ENCODE results near the gene ZNF669.

ZNF669 gene

DNA sequence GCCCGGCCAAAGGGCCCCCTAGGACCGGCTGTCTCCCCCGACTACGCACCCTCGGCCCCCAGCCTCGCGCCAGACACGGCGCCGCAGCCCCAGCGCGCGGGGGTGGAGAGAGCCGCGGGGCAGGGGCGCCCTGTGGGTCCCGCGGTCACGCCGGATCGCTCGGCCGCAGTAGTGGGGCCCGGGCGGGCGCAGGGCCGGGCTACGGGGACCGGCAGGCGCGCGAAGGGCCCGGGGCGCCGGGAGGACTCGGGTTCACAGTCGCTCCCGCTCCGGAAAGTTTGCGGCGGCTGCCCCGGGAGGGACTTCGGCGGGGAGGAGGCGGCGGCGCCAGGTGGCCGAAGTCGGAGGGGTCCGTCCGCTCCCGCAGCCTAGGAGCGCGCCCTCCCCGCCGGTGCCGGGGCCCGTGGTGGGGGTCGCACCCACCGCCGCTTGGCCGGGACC, 7.1 kb upstream of the ZNF669 start:
- DNase-seq (ENCODE audit: low read depth in 2 of 2), result no peak

DNA sequence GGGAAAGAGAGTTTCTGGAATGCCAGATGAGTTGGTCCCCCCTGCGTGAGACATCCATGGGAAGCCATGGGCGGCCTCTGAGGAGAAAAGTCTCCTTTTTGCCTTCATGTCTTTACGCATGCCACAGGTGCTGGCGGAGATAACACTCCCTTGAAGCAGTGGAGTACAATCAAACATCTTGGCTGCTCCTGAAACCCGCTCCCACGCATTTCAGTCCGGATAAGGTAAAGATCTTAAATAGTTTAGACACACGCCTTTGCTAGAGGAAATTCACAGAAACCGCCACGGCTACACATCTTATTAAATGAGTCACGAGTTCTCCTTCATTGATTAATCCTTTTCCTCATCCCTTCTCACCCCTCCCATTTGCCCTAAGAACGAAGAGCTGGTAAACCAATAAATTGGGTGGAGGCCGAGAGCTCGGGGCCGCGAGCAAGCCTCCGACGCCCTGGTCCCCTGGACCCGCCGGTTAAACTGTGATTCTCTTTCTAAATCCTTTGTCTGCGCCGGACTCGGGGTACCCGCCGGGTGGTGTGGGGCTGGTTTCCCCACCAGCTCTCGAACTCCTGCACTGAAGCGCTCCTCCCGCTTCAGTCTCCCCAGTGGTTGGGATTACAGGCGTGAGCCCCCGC, 6.6 kb upstream of the ZNF669 start:
- peak in 1 of 2 experiments; percentile 29 for DNase-seq (ENCODE audit: low read depth in 2 of 2)

DNA sequence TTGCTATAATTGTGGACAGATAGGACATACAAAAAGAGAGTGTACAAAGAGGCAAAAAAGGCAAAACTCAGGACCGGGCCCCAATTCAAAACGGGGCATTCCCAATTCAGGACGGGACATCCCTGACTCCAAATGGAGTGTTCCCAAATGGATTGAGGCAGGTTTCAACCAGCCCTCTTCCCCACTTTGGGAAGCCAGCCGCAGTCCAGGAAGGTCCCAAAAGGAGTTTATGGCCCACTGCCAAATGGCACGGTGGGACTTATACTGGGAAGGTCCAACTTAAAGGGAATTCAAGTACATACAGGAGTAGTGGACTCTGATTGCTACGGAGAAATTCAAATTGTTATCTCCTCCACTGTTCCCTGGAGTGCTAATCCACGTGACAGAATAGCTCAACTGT, 3.5 kb upstream of the ZNF669 start:
- DNase-seq (ENCODE audit: low read depth in 2 of 2), result no peak

DNA sequence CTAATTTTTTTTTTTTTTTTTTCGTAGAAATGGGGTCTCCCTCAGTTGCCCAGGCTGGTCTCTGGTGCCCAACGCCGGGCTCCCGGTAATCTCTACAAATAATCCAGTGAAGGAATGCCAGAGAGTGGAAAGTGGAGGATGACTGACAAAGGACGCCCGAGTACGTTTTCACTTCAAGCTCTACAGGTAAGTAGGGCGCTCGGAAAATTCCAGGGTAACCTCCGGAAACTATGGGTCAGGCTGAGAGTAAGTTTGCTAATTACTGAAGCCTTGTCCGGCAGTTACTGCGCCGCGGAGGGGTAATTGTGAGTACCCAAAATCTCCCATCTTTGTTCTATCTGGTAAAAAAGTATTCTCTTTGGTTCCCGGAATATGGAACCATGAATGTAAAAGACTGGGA, 1.8 kb upstream of the ZNF669 start:
- DNase-seq (ENCODE audit: low read depth in 2 of 2), result no peak

DNA sequence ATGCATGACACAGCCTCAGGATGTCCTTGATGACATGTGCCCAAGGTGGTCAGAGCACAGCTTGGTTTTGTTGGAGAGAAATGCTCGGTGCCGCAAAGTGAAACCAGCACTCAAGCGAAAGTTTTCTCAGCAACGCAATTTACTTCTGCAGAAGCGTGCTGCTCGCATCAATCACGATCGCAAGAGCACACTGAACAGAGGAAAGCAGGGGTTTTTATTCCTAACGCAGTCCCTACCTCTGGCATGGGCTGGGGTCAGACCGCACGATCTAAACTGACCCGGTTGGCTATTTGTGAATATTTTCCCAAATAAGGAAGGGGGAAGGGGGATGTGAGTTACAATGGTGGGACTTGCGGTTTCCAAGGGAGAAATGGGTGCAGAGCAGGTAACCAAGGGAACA, 809 bp upstream of the ZNF669 start:
- no peak for DNase-seq (ENCODE audit: low read depth in 2 of 2)

DNA sequence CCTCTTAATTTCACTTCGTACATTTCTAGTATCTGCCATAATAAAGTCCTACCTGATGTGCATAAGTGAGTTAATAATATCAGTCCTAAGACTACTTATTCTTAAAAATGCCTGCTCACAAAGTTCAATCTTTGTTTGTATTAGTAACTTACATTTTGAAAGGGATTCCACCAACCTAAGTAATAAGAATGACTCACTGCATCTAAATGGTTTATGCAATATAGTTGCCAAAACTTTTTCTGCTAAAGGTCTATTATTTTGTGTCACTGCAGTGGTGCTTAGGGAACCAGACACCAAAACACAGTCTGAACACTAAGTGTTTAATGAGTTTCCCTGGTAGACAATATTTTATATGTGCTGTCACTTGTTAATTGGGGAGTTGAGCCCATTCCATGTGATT, 1.8 kb downstream of the ZNF669 start:
- no peak for DNase-seq (ENCODE audit: low read depth in 2 of 2)

DNA sequence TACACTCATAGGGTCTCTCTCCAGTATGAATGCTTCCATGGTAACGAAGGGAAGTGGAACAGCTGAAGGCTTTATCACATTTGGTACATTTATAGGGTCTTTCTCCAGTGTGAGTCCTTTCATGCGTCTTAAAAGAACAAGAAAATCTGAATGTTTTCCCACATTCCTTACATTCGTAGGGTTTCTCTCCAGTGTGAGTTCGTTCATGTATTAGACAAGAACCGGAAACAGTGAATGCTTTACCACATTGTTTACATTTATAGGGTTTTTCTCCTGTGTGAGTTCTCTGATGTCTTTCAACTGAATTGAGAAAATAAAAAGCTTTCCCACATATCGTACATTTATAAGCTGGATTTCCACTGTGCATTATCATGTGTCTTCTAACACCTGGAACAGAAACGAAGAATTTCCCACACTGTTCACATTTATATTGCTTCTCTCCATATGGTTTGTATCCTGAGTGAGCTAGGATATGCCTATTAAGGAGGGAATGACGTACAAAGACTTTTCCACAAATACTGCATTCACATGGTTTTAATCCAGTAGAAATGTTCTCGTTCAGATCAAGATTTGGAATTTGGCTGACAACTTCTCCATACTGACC, 3.4 kb downstream of the ZNF669 start:
- DNase-seq (ENCODE audit: low read depth in 2 of 2), result no peak

DNA sequence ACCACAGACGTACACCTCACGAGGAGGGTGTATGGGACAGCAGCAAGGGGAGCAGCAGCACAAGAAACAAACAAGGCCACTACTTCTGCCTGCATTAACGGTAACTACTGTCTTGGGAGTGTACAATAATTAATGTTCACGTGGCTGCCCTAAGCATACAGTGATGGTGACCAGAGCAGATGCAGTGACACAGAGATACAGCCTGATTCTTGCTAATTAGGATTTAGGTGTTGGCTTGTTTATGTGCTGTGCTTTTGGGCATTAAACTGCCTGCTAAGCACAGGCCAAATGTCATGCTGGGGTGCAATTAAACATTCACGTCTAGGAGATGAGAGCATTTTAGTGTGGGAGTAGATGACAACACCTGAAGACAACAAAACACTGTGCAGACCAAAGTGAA, 7.2 kb downstream of the ZNF669 start:
- DNase-seq (ENCODE audit: low read depth in 2 of 2), result no peak

DNA sequence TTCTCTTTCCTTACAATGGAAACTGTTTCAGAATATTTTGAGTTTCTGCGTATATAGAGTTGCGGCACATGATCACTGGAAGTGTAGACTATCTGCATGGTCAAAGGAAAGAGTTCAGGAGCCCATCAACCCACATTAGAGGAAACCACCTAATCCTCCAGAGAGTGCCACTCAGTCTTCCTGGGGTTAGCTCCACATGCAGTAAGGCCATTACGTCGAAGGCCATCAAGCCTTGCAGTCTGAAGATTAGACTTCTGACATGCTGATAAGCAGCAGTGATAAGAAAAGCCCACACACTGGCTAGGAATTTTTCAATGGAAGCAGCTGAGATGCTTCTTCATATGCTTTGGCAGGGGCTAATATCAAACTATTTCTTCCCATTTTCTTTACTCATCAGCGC, 7.6 kb downstream of the ZNF669 start:
- no peak for DNase-seq (ENCODE audit: low read depth in 2 of 2)

DNA sequence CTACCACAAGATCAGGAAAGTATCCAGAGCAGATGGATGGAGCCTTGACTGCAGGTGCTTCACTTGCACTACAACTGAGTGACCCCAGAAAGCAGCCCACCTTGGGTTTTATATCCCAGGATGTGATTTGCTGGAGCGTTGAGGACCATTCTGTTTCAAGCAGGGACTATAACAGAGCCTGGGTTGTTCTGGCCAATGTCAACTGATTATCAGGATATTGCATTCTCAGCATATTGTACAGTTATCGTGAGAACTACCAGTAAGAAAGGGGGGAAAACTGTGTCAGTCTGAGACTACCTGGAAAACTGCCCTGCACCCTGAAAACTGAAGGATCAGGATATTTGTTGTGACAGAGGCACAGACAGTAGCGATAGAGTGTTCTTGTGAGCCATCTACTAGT, 8.0 kb downstream of the ZNF669 start:
- DNase-seq (ENCODE audit: low read depth in 2 of 2), result no peak

DNA sequence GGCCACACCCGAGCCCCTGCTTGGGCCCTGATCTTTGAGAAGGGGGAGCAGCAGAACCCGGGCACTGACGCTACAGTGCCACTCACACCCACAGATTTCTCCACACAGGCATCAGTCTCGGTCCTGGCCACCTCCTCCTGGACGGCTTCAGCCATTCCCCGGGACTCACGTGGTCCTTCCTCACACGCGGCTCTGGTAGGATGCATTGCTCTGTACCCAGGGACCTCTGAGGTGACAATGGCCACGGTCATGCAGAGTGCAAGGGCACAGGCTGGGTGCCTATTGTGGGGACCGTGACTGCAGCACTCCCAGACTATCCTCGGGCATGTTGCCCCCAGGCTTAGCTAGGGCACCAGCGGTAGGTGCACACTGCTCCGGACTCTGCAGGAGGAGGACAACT, 13.7 kb downstream of the ZNF669 start:
- no peak for DNase-seq (ENCODE audit: low read depth in 2 of 2)

DNA sequence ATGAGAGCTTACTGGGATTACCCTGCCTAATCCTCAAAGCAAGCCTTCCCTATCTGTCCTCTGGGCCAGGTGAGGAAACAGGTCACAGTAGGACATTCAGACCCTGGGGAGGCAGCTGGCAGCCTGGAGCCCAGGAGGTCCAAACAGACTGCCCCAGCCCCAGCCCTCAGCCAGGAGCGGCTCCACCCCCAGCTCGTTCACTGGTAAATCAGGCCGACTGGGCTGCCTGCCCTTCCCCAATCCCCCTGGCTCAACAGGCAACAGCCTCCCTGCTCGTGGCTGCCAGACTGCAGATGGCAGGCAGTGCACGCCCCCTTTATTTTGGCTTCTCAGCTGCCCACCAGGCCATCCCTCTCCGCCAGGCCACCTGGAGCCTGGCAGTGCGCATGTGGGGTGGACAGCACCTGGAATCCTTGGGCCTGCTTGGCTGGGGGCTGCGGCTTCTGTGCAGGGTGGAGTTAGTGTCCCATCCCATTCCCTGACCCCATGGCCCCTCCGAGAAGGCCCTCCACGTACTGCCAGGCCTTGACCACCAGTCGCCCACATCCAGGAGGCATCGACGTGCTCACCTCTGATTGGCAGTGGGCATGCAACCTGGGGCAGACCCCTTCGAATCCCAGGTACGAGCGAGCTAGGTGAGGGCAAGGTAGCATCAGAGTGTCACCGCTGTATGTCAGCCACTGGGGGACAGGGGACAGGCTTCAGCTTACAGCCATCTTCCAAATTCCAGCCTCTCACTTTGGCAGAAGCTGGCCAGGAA, 14.4 kb downstream of the ZNF669 start:
- no peak for DNase-seq (ENCODE audit: low read depth in 2 of 2)

DNA sequence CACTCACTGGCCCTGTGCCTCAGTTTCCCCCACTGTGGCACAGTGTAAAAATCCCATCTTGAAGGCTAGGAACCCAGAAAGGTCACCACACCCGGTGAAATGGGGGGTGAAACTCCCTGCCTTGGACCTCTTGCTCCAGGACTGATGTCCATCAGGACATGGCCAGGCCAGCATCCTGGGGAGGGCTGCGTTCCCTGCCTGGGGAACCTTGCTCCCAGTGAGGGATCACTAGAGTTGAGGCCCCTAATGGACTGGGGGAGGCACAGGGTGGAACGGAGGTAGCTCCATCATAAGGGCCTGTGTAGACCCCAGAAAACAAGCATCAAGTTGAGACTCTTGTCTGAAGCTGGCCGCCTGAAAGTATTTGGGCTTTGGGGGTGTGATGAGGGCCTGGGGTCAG, 15.2 kb downstream of the ZNF669 start:
- no peak for DNase-seq (ENCODE audit: low read depth in 2 of 2)

DNA sequence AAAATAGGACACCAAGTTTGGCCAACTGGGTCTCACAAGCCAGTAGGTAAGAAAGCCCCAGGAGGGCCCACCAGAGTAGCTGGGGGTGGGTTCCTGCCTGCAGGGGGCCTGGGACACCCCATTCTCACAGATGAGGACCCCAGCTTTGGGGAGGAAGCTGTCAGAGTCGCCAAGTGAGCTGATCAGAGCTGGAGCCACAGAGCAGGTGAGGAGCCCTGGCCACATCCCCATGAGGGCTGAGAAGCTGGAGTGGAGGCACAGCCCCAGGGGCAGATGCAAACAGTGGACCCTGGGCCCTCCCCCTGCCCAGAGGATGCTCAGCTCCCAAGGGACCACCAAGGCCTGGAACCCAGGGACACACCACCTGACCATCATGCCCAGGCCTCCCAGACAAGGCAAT, 16.9 kb downstream of the ZNF669 start:
- DNase-seq (ENCODE audit: low read depth in 2 of 2), result no peak

DNA sequence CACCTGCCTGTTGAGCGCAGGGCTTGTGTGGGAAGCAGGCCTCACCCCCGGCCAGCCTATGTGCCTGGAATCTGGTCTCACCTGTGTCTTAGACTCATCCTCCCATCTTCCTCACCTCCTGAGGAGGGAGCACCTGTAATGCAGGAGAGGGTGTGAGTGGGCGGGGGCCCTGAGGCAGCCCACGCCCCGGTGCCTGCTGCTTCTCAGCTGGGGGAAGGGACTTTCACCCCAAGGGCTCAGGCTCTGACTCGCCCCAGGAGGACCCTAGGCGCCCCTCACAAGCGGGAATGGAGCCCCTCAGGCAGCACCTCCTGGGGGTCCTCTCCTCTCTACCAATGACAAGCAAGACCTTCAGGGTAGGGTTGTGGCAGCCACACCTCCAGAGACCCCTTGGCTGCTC, 18.8 kb downstream of the ZNF669 start:
- no peak for DNase-seq (ENCODE audit: low read depth in 2 of 2)

DNA sequence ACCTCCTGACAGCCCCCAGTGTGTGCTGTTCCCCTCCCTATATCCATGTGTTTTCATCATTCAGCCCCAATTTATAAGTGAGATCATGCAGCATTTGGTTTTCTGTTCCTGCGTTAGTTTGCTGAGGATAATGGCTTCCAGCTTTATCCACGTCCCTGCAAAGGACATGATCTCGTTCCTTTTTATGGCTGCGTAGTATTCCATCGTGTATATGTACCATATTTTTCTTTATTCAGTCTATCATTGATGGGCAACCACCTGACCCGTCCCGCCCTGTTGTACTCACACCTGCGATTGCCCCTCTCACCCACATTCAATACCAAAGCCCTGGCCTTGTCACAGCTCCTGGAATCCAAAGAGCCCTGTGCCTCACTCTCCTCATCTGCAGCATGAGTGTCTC, 19.4 kb downstream of the ZNF669 start:
- no peak for DNase-seq (ENCODE audit: low read depth in 2 of 2)

DNA sequence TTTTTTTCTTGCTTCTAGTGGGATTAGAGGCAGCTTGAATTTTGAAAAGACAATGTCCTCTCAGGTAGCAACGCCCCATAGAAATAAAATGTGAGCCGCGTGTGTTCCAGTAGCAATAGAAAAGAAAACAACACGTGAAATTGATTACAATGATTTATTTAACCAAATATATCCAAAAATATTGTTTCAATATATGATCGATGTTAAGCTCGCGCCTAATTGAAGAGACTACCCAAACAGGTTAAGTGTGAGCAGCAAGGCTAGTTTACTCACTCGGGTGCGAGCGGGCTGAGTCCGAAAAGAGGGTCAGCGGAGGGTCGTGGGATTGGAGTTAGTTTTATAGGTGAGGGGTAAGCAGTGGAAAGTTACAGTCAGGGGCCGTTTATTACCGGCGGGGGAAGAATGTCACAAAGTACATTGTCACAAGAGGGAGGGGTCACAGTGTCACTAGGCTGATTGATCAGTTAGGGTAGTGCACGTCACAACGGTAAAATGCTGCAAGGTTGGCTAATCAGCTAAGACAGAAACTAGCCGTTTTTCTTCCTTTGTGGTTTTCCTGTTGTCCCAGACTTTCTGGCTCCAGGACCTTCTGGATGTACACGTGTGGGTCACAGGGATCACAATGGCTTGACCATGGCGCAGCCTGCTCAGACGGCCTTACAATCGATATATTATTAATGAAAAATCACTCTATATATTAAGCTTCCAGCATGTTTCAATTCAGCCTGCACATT, 24.8 kb downstream of the ZNF669 start:
- DNase-seq (ENCODE audit: low read depth in 2 of 2), result no peak

DNA sequence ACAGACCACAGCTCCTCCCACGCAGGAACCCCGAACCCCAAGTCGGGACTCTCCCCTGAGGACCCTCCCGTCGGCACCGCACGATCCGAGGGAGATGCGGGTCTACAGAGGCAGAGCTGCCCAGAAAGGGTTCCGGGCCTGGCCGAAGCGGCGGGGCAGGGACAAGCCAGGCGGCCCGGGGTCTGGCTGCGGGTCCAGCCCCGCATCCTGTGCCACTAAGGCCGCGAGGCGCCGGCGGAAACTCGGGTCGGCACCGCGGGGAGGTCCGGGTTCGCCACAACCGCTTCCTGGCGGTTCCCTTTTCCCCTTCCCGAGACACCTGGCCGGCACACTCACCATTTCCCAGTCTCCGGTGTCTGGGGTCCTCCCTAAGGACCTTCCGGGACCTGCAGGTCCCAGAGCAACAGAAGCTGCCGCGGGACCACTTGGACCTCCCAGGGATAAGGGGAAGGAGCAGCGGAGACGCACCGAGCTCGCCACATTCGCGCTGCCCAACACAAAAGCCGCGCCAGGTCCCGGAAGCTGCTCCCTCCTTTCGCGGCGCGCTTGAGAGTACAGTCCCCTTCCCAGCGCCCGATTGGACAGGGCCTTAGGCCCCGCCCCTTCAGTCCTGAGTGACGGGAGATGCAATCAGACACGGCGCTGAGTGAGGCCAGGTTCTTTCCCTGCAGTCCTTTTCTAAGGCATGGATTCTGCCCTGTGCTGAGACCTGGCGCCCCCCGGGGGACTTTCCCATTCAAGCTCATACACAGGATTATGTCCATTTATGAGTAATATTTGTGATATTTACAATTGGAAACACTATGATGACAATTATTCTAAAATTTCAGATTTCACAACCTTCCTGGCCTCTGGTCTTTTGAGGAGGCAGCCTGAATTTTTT, 25.7 kb downstream of the ZNF669 start, which contains the start of gene ZNF670:
Gene ZNF670 (minus strand): TSS at position 554 of the 883 bp plus-strand sequence. CDS start 215 bp downstream, at position 339.
- DNase-seq (ENCODE audit: low read depth in 2 of 2), result peak; percentile 86 to 92

DNA sequence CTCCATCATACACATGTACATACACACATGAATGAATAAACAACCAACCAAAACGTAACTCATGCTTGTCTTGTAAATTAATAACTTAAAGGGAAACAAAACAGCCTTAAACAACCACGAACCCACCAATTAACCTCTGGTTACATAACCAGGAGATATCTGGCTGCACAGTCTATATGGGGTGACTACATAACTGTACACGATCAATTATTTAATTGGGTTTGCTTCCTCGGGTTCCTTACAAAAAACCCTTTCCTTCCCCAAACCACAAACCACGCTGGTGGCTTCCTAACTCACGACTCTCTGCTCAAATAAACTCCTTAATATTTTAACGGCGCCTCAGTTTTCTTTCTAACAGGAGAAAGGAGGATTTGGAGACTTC, 26.3 kb downstream of the ZNF669 start:
- DNase-seq (ENCODE audit: low read depth in 2 of 2), result no peak

DNA sequence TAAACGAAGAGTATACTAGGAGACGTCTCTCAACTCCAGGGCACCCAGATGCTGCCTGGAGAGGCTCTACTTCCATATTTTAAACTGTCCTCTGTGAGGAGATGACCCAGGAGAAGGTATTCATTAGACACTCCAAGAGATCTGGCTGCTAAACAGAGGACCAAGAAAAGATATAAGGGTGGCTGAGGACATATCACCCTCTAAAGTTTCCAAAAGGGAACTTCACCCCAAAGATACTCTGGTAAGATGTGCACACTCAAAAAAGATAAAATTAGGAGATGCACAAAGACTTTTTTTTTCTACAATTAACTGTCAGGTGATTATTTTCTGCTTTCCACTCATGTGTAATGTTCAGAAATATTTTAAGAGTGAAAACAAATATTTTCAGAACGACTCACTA, 26.9 kb downstream of the ZNF669 start:
- DNase-seq (ENCODE audit: low read depth in 2 of 2), result no peak

DNA sequence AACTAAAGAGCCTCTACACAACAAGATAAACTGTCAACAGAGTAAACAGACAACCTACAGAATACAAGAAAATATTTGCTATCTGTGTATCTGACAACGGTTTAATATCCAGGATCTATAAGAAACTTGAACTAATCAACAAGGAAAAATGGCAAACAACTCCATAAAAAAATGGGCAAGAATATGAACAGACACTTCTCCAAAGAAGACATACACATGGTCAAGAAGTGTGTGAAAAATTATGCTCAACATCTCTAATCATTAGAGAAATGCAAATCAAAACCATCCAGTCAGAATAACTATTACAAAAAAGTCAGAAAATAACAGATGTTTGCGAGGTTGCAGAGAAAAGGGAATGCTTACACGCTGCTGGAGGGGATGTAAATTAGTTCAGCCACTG, 33.5 kb downstream of the ZNF669 start:
- DNase-seq (ENCODE audit: low read depth in 2 of 2), result no peak
